Skeletal muscle tissue (tissue), 4 donors: ENCODE data around the gene ADAMTS13. TPM values are rescaled to one million over a fixed set of nuclear protein-coding genes. Genes with fewer than 3 reads are reported as not detected.

Experiments used
- H3K27ac ChIP-seq: one replicate; pipeline ENCODE4 v1.7.0; 2013; ENCODE audit warnings: mild to moderate bottlenecking, low read depth, low read length, inconsistent platforms
- H3K27me3 ChIP-seq, 3 donors: one replicate each; pipeline ENCODE4 v1.7.0; 2013; ENCODE audit warnings: low read length in 3 of 3; ENCODE audit not compliant: control insufficient read depth in 3 of 3, insufficient read depth in 3 of 3
- H3K36me3 ChIP-seq, 3 donors: one replicate each; pipeline ENCODE4 v1.7.0; 2013; ENCODE audit warnings: low read length in 3 of 3; ENCODE audit not compliant: control insufficient read depth in 3 of 3, insufficient read depth in 3 of 3
- H3K4me1 ChIP-seq, 3 donors: one replicate each; pipeline ENCODE4 v1.7.0; 2013; ENCODE audit warnings: low read length in 3 of 3, mild to moderate bottlenecking in 3 of 3; ENCODE audit not compliant: control insufficient read depth in 3 of 3, insufficient read depth in 3 of 3
- H3K4me3 ChIP-seq, 3 donors: one replicate each; pipeline ENCODE4 v1.7.0; 2013; ENCODE audit warnings: low read length in 3 of 3
- H3K9ac ChIP-seq, 3 donors: one replicate each; pipeline ENCODE4 v1.7.0; 2013; ENCODE audit warnings: low read length in 3 of 3, mild to moderate bottlenecking in 3 of 3, moderate library complexity in 2 of 3, low read depth in 1 of 3
- H3K9me3 ChIP-seq, 3 donors: one replicate each; pipeline ENCODE4 v1.7.0; 2013; ENCODE audit warnings: low read length in 3 of 3; ENCODE audit not compliant: control insufficient read depth in 3 of 3
- total RNA-seq: library from RNA; depleted of rRNA; stranded (reverse); fragments of >200 nt; gene quantifications from one replicate; pipeline ENCODE4 v1.2.3, GENCODE V29; 2014
- donor health status: Osteomylitis.

Gene ADAMTS13
- total RNA-seq, 1 donor from 2014 or later = 1.6 TPM

DNA sequence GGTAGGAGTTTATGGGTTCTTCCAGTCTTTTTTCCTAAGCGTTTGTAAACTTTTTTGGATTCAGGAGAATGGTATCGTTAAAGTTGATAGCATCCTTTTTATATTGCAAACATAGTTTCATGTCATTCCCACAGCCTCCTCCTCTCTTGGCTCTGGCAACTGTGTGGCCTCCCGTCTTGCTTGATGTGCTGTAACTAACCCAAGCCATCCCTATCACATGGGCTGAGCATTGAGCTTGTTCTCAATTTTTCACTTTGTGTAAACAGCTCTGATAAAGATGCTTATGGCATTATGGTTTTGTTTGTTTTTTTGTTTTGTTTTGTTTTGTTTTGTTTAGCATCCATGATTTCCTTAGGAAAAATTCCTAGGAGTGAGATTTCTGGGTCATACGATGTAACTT, 41.4 kb upstream of the ADAMTS13 start:
- Histone ChIP-seq H3K4me3 (no peak overlapping the region), H3K27me3 (no peaks in the 10 kb centered on the region), H3K9me3 (no peaks in the 10 kb centered on the region), H3K9ac (no peak overlapping the region), H3K27ac (no peak overlapping the region), H3K36me3 (no peaks in the 10 kb centered on the region), H3K4me1 (peaks cover 0 to 9% (median 5%) of the 10 kb centered on the region in 3 donors)

DNA sequence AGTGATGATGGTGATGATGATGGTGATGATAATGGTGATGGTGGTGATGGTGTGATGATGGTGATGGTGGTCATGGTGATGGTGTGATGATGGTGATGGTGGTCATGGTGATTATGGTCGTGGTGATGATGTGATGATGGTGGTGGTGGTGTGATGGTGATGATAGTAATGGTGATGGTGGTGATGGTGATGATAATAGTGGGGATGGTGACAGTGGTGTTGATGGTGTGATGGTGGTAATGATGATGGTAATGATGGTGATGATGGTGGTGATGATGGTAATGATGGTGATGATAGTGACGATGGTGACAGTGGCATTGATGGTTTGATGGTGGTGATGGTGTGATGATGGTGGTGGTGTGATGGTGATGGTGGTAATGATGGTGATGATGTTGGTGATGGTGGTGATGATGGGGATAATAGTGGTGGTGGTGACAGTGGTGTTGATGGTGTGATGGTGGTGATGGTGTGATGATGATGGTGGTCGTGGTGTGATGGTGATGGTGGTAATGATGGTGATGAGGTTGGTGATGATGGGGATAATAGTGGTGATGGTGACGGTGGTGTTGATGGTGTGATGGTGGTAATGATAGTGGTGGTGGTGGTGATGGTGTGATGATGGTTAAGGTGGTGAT, 39.5 kb upstream of the ADAMTS13 start:
- no peaks in the 10 kb centered on the region for H3K9me3 ChIP-seq
- no peak overlapping the region for H3K9ac ChIP-seq
- no peak overlapping the region for H3K4me3 ChIP-seq
- H3K27ac ChIP-seq = no peak overlapping the region
- no peaks in the 10 kb centered on the region for H3K36me3 ChIP-seq
- no peaks in the 10 kb centered on the region for H3K27me3 ChIP-seq
- no peaks in the 10 kb centered on the region for H3K4me1 ChIP-seq

DNA sequence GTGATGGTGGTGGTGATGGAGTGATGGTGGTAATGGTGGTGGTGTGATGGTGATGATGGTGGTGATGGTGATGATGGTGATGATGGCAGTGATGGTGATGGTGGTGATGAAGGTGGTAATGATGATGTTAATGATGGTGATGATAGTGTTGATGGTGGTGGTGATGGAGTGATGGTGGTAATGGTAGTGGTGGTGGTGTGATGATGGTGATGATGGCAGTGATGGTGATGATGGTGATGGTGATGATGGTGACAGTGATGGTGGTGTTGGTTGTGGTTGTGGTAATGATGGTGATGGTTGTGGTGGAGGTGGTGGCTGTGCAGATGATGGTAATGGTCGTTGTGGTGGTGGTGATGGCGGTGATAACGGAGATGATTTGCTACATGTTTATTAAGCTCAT, 38.7 kb upstream of the ADAMTS13 start:
- H3K9me3 ChIP-seq = no peaks in the 10 kb centered on the region

DNA sequence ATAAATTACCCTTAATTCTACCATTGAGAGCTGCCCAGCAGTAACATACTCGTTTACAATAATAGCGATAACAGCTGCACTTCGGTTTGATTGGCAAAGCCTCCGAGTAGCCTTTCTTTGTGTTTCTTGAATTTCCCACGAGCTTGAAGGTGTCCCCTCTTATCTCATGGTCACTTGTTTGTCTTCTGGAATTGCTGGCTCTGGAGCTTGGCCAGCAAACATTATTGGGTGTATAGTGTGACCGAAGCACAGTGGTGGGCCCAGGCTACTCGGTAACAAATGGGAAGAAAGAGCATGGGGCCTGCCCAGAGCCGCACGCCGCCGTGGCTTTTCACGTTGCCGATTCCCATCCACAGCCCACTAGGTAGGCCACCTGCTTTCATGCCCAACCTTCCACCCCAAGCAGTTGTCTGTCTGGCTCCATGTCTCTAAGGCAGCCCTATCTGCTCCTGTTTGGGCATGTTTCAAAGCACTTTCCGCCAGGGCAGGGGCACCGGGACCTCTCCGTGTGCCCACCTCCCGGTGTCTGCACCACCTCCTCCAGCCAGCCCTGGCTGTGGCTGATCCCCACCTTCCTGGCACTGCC, 37.3 kb upstream of the ADAMTS13 start:
- peaks cover 1 to 7% (median 4%) of the 10 kb centered on the region in 3 donors for H3K27me3 ChIP-seq
- no peaks in the 10 kb centered on the region for H3K9me3 ChIP-seq
- no peak overlapping the region for H3K4me3 ChIP-seq

More for the DNA sequence above, 38.7 kb upstream of the ADAMTS13 start:
- Histone ChIP-seq H3K27me3 (no peaks in the 10 kb centered on the region), H3K4me3 (no peak overlapping the region), H3K36me3 (no peaks in the 10 kb centered on the region), H3K27ac (no peak overlapping the region), H3K9ac (no peak overlapping the region), H3K4me1 (no peaks in the 10 kb centered on the region)

DNA sequence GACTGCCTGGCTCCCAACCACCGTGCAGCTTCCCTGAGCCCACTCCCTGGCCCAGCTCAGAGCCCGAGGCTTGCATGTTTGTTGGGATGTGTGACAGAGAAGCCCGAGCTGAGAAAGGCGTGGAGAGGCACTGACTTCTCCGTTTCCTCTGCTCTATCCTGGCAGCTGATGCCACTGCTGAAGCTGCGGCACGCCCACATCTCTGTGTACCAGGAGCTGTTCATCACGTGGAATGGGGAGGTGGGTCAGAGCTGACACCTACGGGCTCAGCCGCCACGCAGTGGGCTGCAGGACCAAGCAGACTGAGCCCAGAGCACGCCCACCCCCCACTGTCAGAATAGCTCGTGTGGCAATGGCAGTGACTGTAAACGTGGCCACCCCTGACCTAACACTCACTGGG, 36.7 kb upstream of the ADAMTS13 start:
- Histone ChIP-seq H3K27ac (no peak overlapping the region), H3K27me3 (peaks cover 8 to 10% (median 8%) of the 10 kb centered on the region in 3 donors), H3K36me3 (no peaks in the 10 kb centered on the region), H3K4me1 (no peaks in the 10 kb centered on the region), H3K4me3 (no peak overlapping the region), H3K9me3 (no peaks in the 10 kb centered on the region), H3K9ac (no peak overlapping the region)

More for the DNA sequence above, 37.3 kb upstream of the ADAMTS13 start:
- no peak overlapping the region for H3K27ac ChIP-seq
- H3K4me1 ChIP-seq = no peaks in the 10 kb centered on the region
- H3K36me3 ChIP-seq = no peaks in the 10 kb centered on the region
- no peak overlapping the region for H3K9ac ChIP-seq

DNA sequence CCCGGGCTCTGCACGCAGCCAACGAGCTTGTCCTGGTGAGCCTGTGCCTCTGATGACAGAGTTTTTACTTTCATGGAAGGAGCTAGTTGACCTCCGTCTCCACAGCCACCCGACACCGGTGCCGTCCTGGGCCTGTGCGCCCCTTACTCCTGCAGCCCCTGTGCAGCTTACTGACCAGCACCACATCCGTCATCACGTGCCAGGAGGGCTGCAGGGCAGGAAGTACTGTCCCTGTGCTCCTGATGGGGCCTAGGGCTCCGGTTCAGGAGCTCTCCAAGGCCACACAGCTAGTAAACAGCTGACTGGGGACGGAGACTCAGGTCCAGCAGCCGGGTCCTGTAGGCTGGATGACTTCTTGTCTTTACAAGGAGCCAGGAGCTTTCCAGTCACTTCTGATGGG, 35.8 kb upstream of the ADAMTS13 start:
- H3K9me3 ChIP-seq = no peaks in the 10 kb centered on the region
- H3K36me3 ChIP-seq = no peaks in the 10 kb centered on the region
- H3K27ac ChIP-seq = no peak overlapping the region

DNA sequence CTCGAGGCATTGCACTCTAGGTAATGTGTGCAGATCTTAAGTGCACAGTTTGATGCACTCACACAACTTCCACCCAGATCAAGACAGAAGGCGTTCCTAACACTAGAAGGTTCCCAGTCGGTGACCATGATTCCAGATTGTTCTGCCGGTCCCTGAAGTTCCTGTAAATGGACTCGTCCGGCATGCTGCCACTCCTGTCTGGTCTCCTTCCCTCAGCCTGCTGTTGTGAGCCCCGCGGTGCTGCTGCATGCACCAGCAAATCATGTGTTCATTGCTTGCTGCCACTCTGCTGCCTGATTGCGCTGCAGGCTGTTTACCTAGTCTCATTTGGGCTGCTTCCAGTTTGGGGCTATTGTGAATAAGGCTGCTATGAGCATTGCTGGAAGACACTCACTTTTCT, 34.5 kb upstream of the ADAMTS13 start:
- Histone ChIP-seq H3K36me3 (no peaks in the 10 kb centered on the region), H3K4me1 (no peaks in the 10 kb centered on the region), H3K27ac (no peak overlapping the region), H3K4me3 (no peak overlapping the region), H3K9me3 (no peaks in the 10 kb centered on the region), H3K27me3 (peaks cover 8 to 14% (median 13%) of the 10 kb centered on the region in 3 donors), H3K9ac (no peak overlapping the region)

More for the DNA sequence above, 35.8 kb upstream of the ADAMTS13 start:
- no peaks in the 10 kb centered on the region for H3K4me1 ChIP-seq
- no peak overlapping the region for H3K4me3 ChIP-seq
- peaks cover 8 to 14% (median 13%) of the 10 kb centered on the region in 3 donors for H3K27me3 ChIP-seq
- H3K9ac ChIP-seq = no peak overlapping the region

DNA sequence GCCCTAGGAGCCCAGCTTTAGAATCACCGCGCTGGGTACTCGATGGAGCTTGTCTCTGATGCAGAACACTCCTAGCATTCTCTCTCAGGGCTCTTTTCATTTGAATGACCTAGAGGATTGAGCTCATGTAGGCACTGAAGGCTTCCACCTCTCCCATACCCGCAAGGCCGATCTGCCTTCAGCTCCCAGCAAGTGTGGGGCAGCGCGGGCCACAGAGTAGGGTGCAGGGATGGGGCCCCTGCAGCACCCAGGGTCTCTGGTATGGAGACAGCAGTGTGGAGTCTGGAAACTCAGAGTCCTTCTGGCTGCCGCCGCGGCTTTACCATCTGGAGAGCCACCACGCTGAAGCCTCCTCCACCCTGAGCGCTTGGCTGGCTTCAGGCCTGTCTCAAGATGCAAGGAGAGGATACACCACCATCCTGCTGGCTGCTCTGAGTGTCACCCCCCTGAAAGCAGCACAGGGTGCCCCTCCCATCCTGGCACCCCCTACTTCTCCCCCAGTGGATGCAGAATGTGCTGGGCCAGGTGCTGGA, 33.1 kb upstream of the ADAMTS13 start:
- Histone ChIP-seq H3K27me3 (peaks cover 13 to 21% (median 19%) of the 10 kb centered on the region in 3 donors), H3K9me3 (no peaks in the 10 kb centered on the region), H3K4me3 (no peak overlapping the region), H3K36me3 (no peaks in the 10 kb centered on the region), H3K9ac (no peak overlapping the region), H3K27ac (no peak overlapping the region), H3K4me1 (no peaks in the 10 kb centered on the region)

DNA sequence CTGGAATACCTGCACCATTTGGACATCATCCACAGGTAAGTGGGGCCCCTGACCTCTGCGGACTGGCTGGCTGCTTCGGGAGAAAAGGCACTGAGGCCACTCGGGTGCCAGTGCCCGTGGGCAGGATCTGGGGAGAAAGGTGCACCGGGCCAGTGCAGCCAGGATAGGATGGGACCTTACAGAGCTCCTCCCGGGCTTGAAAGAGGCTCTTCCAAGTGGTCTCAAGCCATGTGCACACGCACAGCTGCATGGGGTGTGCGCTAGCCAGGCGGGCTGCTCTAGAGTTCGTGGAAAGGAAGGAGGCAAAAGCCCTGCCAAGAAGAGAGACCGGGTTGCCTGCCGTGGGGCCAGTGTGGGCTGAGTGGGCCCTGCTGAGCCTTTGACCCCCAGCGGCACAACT, 32.6 kb upstream of the ADAMTS13 start:
- Histone ChIP-seq H3K36me3 (no peaks in the 10 kb centered on the region), H3K4me1 (no peaks in the 10 kb centered on the region), H3K27ac (no peak overlapping the region), H3K9ac (no peak overlapping the region), H3K4me3 (no peak overlapping the region), H3K9me3 (no peaks in the 10 kb centered on the region), H3K27me3 (peaks cover 18 to 25% (median 24%) of the 10 kb centered on the region in 3 donors)

DNA sequence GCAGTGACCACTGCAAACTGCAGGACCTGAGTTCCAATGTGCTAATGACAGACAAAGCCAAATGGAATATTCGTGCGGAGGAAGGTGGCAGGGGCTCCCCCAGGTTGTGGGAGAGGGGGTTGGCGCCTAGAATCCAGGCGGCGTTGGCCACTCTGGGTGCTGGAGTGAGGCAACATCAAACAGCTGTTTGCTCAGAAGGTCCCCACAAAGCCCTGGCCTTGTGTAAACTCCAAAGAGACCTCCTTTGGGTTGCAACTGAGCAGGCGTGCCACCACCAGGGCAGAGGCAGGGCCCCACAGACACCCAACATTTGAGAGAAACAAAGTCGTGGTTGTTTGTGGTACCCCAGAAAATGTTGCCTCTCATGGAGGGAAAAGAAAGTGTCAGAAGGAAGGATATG, 31.5 kb upstream of the ADAMTS13 start:
- H3K27ac ChIP-seq = no peak overlapping the region
- no peak overlapping the region for H3K9ac ChIP-seq
- peaks cover 29 to 37% (median 33%) of the 10 kb centered on the region in 3 donors for H3K27me3 ChIP-seq
- no peaks in the 10 kb centered on the region for H3K4me1 ChIP-seq
- H3K36me3 ChIP-seq = no peaks in the 10 kb centered on the region
- no peak overlapping the region for H3K4me3 ChIP-seq
- H3K9me3 ChIP-seq = no peaks in the 10 kb centered on the region
